Skeletal muscle tissue (tissue), 4 donors: Measurements from ENCODE around the gene TANK. TPM values are rescaled to one million over a fixed set of nuclear protein-coding genes. Genes with fewer than 3 reads are reported as not detected.

Source experiments
- H3K27ac ChIP-seq: one replicate; pipeline ENCODE4 v1.7.0; 2013; ENCODE audit warnings: mild to moderate bottlenecking, low read depth, low read length, inconsistent platforms
- H3K27me3 ChIP-seq, 3 donors: one replicate each; pipeline ENCODE4 v1.7.0; 2013; ENCODE audit warnings: low read length in 3 of 3; ENCODE audit not compliant: control insufficient read depth in 3 of 3, insufficient read depth in 3 of 3
- H3K36me3 ChIP-seq, 3 donors: one replicate each; pipeline ENCODE4 v1.7.0; 2013; ENCODE audit warnings: low read length in 3 of 3; ENCODE audit not compliant: control insufficient read depth in 3 of 3, insufficient read depth in 3 of 3
- H3K4me1 ChIP-seq, 3 donors: one replicate each; pipeline ENCODE4 v1.7.0; 2013; ENCODE audit warnings: low read length in 3 of 3, mild to moderate bottlenecking in 3 of 3; ENCODE audit not compliant: control insufficient read depth in 3 of 3, insufficient read depth in 3 of 3
- H3K4me3 ChIP-seq, 3 donors: one replicate each; pipeline ENCODE4 v1.7.0; 2013; ENCODE audit warnings: low read length in 3 of 3
- H3K9ac ChIP-seq, 3 donors: one replicate each; pipeline ENCODE4 v1.7.0; 2013; ENCODE audit warnings: low read length in 3 of 3, mild to moderate bottlenecking in 3 of 3, moderate library complexity in 2 of 3, low read depth in 1 of 3
- H3K9me3 ChIP-seq, 3 donors: one replicate each; pipeline ENCODE4 v1.7.0; 2013; ENCODE audit warnings: low read length in 3 of 3; ENCODE audit not compliant: control insufficient read depth in 3 of 3
- total RNA-seq: library from RNA; depleted of rRNA; stranded (reverse); fragments of >200 nt; gene quantifications from one replicate; pipeline ENCODE4 v1.2.3, GENCODE V29; 2014
- donor health status: Osteomylitis.

Gene TANK
- total RNA-seq, 1 donor from 2014 or later = 41.8 TPM

DNA sequence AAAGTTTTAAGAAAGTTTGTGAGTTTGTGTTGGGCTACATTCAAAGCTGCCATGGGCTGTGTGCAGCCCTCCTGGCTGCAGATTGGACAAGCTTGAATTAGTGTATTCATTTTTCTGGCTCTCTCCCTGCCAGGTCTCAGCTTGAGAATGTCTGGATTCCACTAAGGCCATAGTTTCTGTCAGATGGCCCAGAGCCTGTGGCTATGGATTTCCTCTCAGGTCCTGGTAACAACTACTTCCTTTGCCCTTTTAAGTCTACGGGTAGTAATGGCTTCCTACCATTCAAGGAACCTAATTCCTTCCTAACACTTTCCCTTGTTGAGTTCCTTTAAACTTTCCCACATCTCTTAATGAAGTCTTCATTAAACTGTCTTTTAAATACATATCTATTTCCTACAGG, 123.7 kb downstream of the TANK start:
- Histone ChIP-seq H3K9ac (no peak overlapping the region), H3K27ac (no peak overlapping the region), H3K27me3 (peaks cover 0 to 7% (median 4%) of the 10 kb centered on the region in 3 donors), H3K9me3 (peaks cover 0 to 3% (median 1%) of the 10 kb centered on the region in 3 donors), H3K4me1 (no peaks in the 10 kb centered on the region), H3K4me3 (no peak overlapping the region), H3K36me3 (no peaks in the 10 kb centered on the region)

Other genes starting within 250 kb of the TANK start
- 36.0 TPM for gene PSMD14, start 148.0 kb downstream of the TANK start, total RNA-seq